B cell (primary cell): Measurements from ENCODE around the gene UBE2U. TPM values are rescaled to one million over a fixed set of nuclear protein-coding genes. Genes with fewer than 3 reads are reported as not detected.

Source experiments
- ATAC-seq: fragments of 200-7000 bp; cut with Tn5 transposase; one replicate; pipeline ENCODE4 v1.10.0; 2021; ENCODE audit warnings: low read depth, mild to moderate bottlenecking, moderate number of reproducible peaks, moderate library complexity
- CTCF ChIA-PET: fragments of 350-600 bp; sonication (Branson Sonifier 250); formaldehyde crosslinking; loops from one replicate; lab custom pipeline; 2021; ENCODE audit warnings: antibody characterized with exemption, inconsistent platforms; lab: Charles Lee
- POLR2A ChIA-PET: fragments of 350-600 bp; sonication (Branson Sonifier 250); formaldehyde crosslinking; loops from one replicate; lab custom pipeline; 2021; ENCODE audit warnings: antibody characterized with exemption; lab: Charles Lee
- DNase-seq: peaks from one replicate; pipeline ENCODE4 v3.0.0; 2013
- H2AFZ ChIP-seq: 2 replicates; pipeline ENCODE4 v1.6.1; 2012; ENCODE audit warnings: mild to moderate bottlenecking, low read depth, low read length; ENCODE audit not compliant: insufficient read depth, poor library complexity, severe bottlenecking
- H3K27ac ChIP-seq, 2 donors: 1 replicate in 1 of 2; 2 replicates in 1 of 2; pipeline ENCODE4 v1.5.1; 2012 to 2013; ENCODE audit warnings: low read length in 2 of 2, mild to moderate bottlenecking in 2 of 2, moderate library complexity in 1 of 2
- H3K27me3 ChIP-seq, 4 experiments: fragments of 200-600 bp in 1 of 4; sonication (generic) in 1 of 4; replicated peaks in 1 of 4; 1 replicate in 2 of 4; 2 replicates in 2 of 4; pipeline versions ENCODE4 v1.6.1 to v1.7.0; 2013 to 2016; ENCODE audit warnings: low read length in 3 of 4, mild to moderate bottlenecking in 2 of 4, mixed read lengths in 1 of 4, moderate library complexity in 1 of 4; ENCODE audit not compliant: insufficient read depth in 4 of 4, control insufficient read depth in 3 of 4; ENCODE audit errors: control extremely low read depth in 1 of 4
- H3K36me3 ChIP-seq, 2 experiments: replicated peaks in 1 of 2; 1 replicate in 1 of 2; 2 replicates in 1 of 2; pipeline versions ENCODE4 v1.6.1 to v1.7.1; 2013; ENCODE audit warnings: low read length in 1 of 2; ENCODE audit not compliant: insufficient read depth in 2 of 2, control insufficient read depth in 1 of 2; ENCODE audit errors: control extremely low read depth in 1 of 2, extremely low read depth in 1 of 2
- H3K4me1 ChIP-seq, 2 donors: fragments of 200-600 bp in 1 of 2; sonication (generic) in 1 of 2; 1 replicate in 1 of 2; 2 replicates in 1 of 2; pipeline versions ENCODE4 v1.5.1 to v1.6.1; 2013 to 2017; ENCODE audit warnings: low read length in 2 of 2; ENCODE audit not compliant: control insufficient read depth in 2 of 2, insufficient read depth in 2 of 2
- H3K4me2 ChIP-seq: replicated peaks from 2 replicates; pipeline ENCODE3; 2012; ENCODE audit warnings: mild to moderate bottlenecking, low read depth, low read length; ENCODE audit not compliant: poor library complexity, severe bottlenecking
- H3K4me3 ChIP-seq, 5 experiments: fragments of 200-600 bp in 1 of 5; sonication (generic) in 1 of 5; 1 replicate in 3 of 5; 2 replicates in 2 of 5; pipeline versions ENCODE4 v1.5.1 to v1.7.0; 2011 to 2016; ENCODE audit warnings: low read length in 4 of 5, mild to moderate bottlenecking in 4 of 5, low read depth in 2 of 5, control low read depth in 1 of 5, moderate library complexity in 1 of 5; ENCODE audit not compliant: insufficient read depth in 1 of 5; ENCODE audit errors: control extremely low read depth in 1 of 5, extremely low read depth in 1 of 5
- H3K79me2 ChIP-seq: fragments of 200-600 bp; sonication (generic); one replicate; pipeline ENCODE4 v1.6.0; 2016; ENCODE audit warnings: low read length; ENCODE audit not compliant: control insufficient read depth, insufficient read depth
- H3K9ac ChIP-seq: fragments of 200-600 bp; sonication (generic); 2 replicates; pipeline ENCODE4 v1.6.1; 2017; ENCODE audit warnings: mild to moderate bottlenecking, low read length, moderate library complexity
- H3K9me3 ChIP-seq, 3 donors: one replicate each; pipeline versions ENCODE4 v1.6.1 to v1.7.1; 2013; ENCODE audit warnings: low read length in 2 of 3; ENCODE audit not compliant: control insufficient read depth in 2 of 3, insufficient read depth in 1 of 3; ENCODE audit errors: control extremely low read depth in 1 of 3
- H4K20me1 ChIP-seq: 2 replicates; pipeline ENCODE4 v1.6.0; 2012; ENCODE audit warnings: mild to moderate bottlenecking, low read length; ENCODE audit not compliant: insufficient read depth, control insufficient read depth, poor library complexity, severe bottlenecking
- H3K27ac Mint-ChIP-seq: one replicate; pipeline ENCODE4 v1.8.0; 2021; ENCODE audit warnings: mixed read lengths
- H3K27me3 Mint-ChIP-seq: one replicate; pipeline ENCODE4 v1.8.0; 2021; ENCODE audit warnings: mixed read lengths
- H3K4me1 Mint-ChIP-seq: one replicate; pipeline ENCODE4 v1.8.0; 2021; ENCODE audit warnings: mixed read lengths
- H3K4me3 Mint-ChIP-seq: one replicate; pipeline ENCODE4 v1.8.0; 2021; ENCODE audit warnings: mixed read lengths
- H3K9me3 Mint-ChIP-seq: one replicate; pipeline ENCODE4 v1.8.0; 2022; ENCODE audit warnings: mixed read lengths; ENCODE audit not compliant: insufficient read depth
- EZH2 ChIP-seq: IDR thresholded peaks from 2 replicates; pipeline ENCODE4 v1.6.1; 2012; ENCODE audit warnings: borderline replicate concordance, low read depth, mild to moderate bottlenecking, moderate library complexity, low read length; ENCODE audit not compliant: insufficient read depth, poor library complexity, severe bottlenecking
- WGBS: methylation state at CpG from one replicate; pipeline ENCODE4 v1.1.5; 2013; ENCODE audit warnings: missing lambda C conversion rate; ENCODE audit not compliant: insufficient coverage; 5-methylcytosine and 5-hydroxymethylcytosine counted together
- intact Hi-C: fragments of 100-400 bp; cut with micrococcal nuclease; formaldehyde crosslinking; loops from one replicate; pipeline ENCODE4 v1.10.0; 2022
- polyA plus RNA-seq: library from polyadenylated mRNA; depleted of rRNA; stranded (reverse); fragments of >200 nt; gene quantifications from 2 replicates; pipeline ENCODE4 v1.2.3, GENCODE V29; 2012
- total RNA-seq, 2 donors: library from RNA; stranded (reverse); fragments of 120-200 nt in 1 of 2; gene quantifications; 1 replicate in 1 of 2; 2 replicates in 1 of 2; pipeline versions ENCODE4 v1.2.3 to v1.2.4, GENCODE V29; 2013 to 2022
- TF ChIP-seq, protein P1 (sequence below): fragments of 200-600 bp; IDR thresholded peaks from one replicate; pipeline ENCODE4 v1.8.0; 2022; ENCODE audit warnings: antibody characterized with exemption, mild to moderate bottlenecking

UBE2U gene
- total and polyA plus RNA-seq, 2 donors (not counting 1 experiment from before 2014, with no cell fraction given) = not detected

- no peaks in the 10 kb centered on the region for H3K36me3 ChIP-seq
- no peak overlapping the region for H3K4me3 ChIP-seq
- H3K27ac ChIP-seq = no peak overlapping the region
- H3K27me3 ChIP-seq = no peaks in the 10 kb centered on the region
- H3K79me2 ChIP-seq = no peaks in the 10 kb centered on the region
- H2AFZ ChIP-seq = no peak overlapping the region
- intact Hi-C loops = no loop called here
- CTCF ChIA-PET = no interaction called here
- peaks cover 2% of the 10 kb centered on the region for H3K27me3 Mint-ChIP-seq
- H3K9ac ChIP-seq = no peak overlapping the region
- POLR2A ChIA-PET = no interaction called here
- no peaks in the 10 kb centered on the region for H3K4me1 Mint-ChIP-seq
- no peaks in the 10 kb centered on the region for H3K9me3 Mint-ChIP-seq
- no peak overlapping the region for H3K4me2 ChIP-seq
- no peak overlapping the region for H3K27ac Mint-ChIP-seq
- ATAC-seq = no peak
- no peak for TF ChIP-seq EZH2
- TF ChIP-seq, protein P1, sequence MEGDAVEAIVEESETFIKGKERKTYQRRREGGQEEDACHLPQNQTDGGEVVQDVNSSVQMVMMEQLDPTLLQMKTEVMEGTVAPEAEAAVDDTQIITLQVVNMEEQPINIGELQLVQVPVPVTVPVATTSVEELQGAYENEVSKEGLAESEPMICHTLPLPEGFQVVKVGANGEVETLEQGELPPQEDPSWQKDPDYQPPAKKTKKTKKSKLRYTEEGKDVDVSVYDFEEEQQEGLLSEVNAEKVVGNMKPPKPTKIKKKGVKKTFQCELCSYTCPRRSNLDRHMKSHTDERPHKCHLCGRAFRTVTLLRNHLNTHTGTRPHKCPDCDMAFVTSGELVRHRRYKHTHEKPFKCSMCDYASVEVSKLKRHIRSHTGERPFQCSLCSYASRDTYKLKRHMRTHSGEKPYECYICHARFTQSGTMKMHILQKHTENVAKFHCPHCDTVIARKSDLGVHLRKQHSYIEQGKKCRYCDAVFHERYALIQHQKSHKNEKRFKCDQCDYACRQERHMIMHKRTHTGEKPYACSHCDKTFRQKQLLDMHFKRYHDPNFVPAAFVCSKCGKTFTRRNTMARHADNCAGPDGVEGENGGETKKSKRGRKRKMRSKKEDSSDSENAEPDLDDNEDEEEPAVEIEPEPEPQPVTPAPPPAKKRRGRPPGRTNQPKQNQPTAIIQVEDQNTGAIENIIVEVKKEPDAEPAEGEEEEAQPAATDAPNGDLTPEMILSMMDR = no peak
- no peaks in the 10 kb centered on the region for H4K20me1 ChIP-seq
- no peak for DNase-seq
- peaks cover 0 to 7% (median 0%) of the 10 kb centered on the region in 3 donors for H3K9me3 ChIP-seq
- no peak overlapping the region for H3K4me3 Mint-ChIP-seq
- 95% methylated on average over 6 of the region's 8 CpGs for WGBS
- no peaks in the 10 kb centered on the region for H3K4me1 ChIP-seq
Observed at GRCh38 chr1:64192290-64192689, 11.1 kb upstream of the UBE2U start.

DNA sequence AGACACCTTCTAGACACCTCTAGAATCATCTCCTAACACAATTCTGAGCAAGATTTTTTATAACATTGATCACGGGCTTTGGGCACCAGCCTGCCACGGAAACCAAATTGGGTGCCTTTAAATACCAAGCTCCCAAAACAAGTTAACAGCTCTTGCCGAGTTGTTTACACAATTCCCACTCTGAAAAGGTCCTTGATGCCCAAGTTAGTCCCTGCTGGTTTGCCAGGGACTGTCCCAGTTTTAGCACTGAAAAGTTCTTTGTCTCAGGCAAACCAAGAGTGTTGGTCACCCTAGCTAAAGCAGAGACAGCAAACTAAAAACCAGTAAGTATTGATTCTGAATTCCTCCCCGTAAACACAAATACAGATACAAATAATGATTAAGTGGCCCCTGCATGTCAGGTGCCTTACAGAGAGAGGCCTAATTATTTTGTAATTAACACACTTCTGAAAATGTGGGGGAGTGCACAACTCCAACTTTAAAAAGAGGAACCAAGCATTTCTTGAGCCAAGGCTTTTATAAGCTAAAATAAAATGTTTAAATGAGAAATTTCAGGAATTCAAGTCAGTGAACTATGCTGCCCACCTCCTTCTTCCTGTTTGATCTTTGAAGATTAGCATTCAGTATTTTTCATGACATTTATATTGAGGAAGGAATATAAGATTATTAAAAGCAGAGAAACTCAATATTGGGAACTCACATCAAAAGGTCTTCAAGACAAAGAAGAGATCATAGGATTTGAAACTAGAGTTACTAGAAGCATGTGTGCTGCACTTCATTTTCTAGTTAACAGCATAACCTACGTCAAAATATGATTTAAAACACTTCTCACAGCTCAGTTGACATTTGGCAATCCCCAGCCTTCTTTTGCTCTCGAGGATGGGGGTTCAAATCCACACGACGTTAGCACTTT is 9.0 kb upstream of the UBE2U start:
- H3K4me1 Mint-ChIP-seq = no peaks in the 10 kb centered on the region
- intact Hi-C loops = no loop called here
- POLR2A ChIA-PET = no interaction called here
- no peak overlapping the region for H3K9ac ChIP-seq
- peaks cover 0 to 7% (median 0%) of the 10 kb centered on the region in 3 donors for H3K9me3 ChIP-seq
- no peaks in the 10 kb centered on the region for H4K20me1 ChIP-seq
- no peak overlapping the region for H3K4me2 ChIP-seq
- DNase-seq (no peak), ATAC-seq (no peak)
- peaks cover 7% of the 10 kb centered on the region for H3K27me3 Mint-ChIP-seq
- H3K36me3 ChIP-seq = no peaks in the 10 kb centered on the region
- H3K9me3 Mint-ChIP-seq = no peaks in the 10 kb centered on the region
- no peak overlapping the region for H3K4me3 Mint-ChIP-seq
- H3K27me3 ChIP-seq = no peaks in the 10 kb centered on the region
- TF ChIP-seq, protein P1 = no peak
- H3K4me3 ChIP-seq = no peak overlapping the region
- H3K27ac ChIP-seq = no peak overlapping the region
- H3K27ac Mint-ChIP-seq = no peak overlapping the region
- H3K79me2 ChIP-seq = no peaks in the 10 kb centered on the region
- H2AFZ ChIP-seq = no peak overlapping the region
- CTCF ChIA-PET = interaction anchor here (1.0 kb wide), 1 partner anchor 56 kb away, joined by 4 read pairs; no protein-coding TSS in a partner anchor
- 85% methylated on average over 6 of the region's 8 CpGs for WGBS
- H3K4me1 ChIP-seq = no peaks in the 10 kb centered on the region
